Superior temporal gyrus (tissue), 1 donor: Measurements from ENCODE around the gene ARCN1.

Experiments used
- DNase-seq: peaks from one replicate; pipeline ENCODE4 v3.0.0-alpha.2; 2016; ENCODE audit errors: extremely low spot score

ARCN1 gene

GRCh38 chr11:118636569-118637290, 64.5 kb downstream of the ARCN1 start:
- DNase-seq = no peak

- DNase-seq = no peak
These were observed 66.5 kb downstream of the ARCN1 start for GRCh38 chr11:118638726-118639125.

- no peak for DNase-seq
These were observed 67.7 kb downstream of the ARCN1 start for GRCh38 chr11:118639899-118640298.

- no peak for DNase-seq
These were observed 68.3 kb downstream of the ARCN1 start for GRCh38 chr11:118640332-118641154.

GRCh38 chr11:118641397-118642019, 69.3 kb downstream of the ARCN1 start:
- no peak for DNase-seq

- DNase-seq = no peak
These were observed 71.2 kb downstream of the ARCN1 start for GRCh38 chr11:118643142-118643994.

GRCh38 chr11:118643995-118644345, 71.8 kb downstream of the ARCN1 start:
- no peak for DNase-seq

- DNase-seq = no peak
These were observed 72.3 kb downstream of the ARCN1 start for GRCh38 chr11:118644496-118644895.

- DNase-seq = no peak
These were observed 73.0 kb downstream of the ARCN1 start for GRCh38 chr11:118645066-118645715.

- DNase-seq = no peak
These were observed 74.2 kb downstream of the ARCN1 start for GRCh38 chr11:118646393-118646792.

GRCh38 chr11:118648291-118648690, 76.1 kb downstream of the ARCN1 start:
- no peak for DNase-seq

- no peak for DNase-seq
These were observed 77.7 kb downstream of the ARCN1 start for GRCh38 chr11:118649941-118650340.

- DNase-seq = no peak
These were observed 78.2 kb downstream of the ARCN1 start for GRCh38 chr11:118650366-118650765.

- no peak for DNase-seq
These were observed 79.6 kb downstream of the ARCN1 start for GRCh38 chr11:118651820-118652219.
